H1 (cell line): Measurements from ENCODE around the gene DMC1. TPM values are rescaled to one million over a fixed set of nuclear protein-coding genes. Genes with fewer than 3 reads are reported as not detected.

Source experiments
- CTCF ChIA-PET: fragments of 300-600 bp; sonication (Branson Sonifier 250); formaldehyde crosslinking; loops from one replicate; lab custom pipeline; 2021; ENCODE audit not compliant: partially characterized antibody; lab: Charles Lee
- POLR2A ChIA-PET: fragments of 300-600 bp; sonication (Branson Sonifier 250); formaldehyde crosslinking; loops from one replicate; lab custom pipeline; 2021; ENCODE audit warnings: inconsistent platforms; ENCODE audit not compliant: partially characterized antibody; lab: Charles Lee
- DNase-seq, 2 experiments: peaks; one replicate each; pipeline versions ENCODE4 v3.0.0 to v3.0.0-alpha.2; 2010 to 2022; ENCODE audit warnings: low spot score in 2 of 2, low read depth in 1 of 2, mixed read lengths in 1 of 2
- FAIRE-seq: peaks from 2 replicates; lab custom pipeline; 2011; peaks lifted over from hg19 to GRCh38; lab: Jason Lieb, UNC
- H2AFZ ChIP-seq: 2 replicates; pipeline ENCODE4 v1.8.1; 2012; ENCODE audit warnings: low read length, inconsistent platforms
- H2AK5ac ChIP-seq: 2 replicates; pipeline ENCODE4 v1.6.1; 2013; ENCODE audit warnings: low read depth, low read length
- H2BK120ac ChIP-seq: replicated peaks from 2 replicates; pipeline ENCODE3; 2013; ENCODE audit warnings: low read depth, low read length, inconsistent platforms
- H2BK12ac ChIP-seq: 2 replicates; pipeline ENCODE4 v1.6.1; 2013; ENCODE audit warnings: low read depth, low read length
- H2BK15ac ChIP-seq: 2 replicates; pipeline ENCODE4 v1.6.1; 2013; ENCODE audit warnings: low read length
- H2BK20ac ChIP-seq: 2 replicates; pipeline ENCODE4 v1.6.1; 2013; ENCODE audit warnings: low read length
- H2BK5ac ChIP-seq: 2 replicates; pipeline ENCODE4 v1.6.1; 2013; ENCODE audit warnings: low read depth, low read length
- H3K14ac ChIP-seq: 2 replicates; pipeline ENCODE4 v1.6.1; 2013; ENCODE audit warnings: inconsistent platforms; ENCODE audit not compliant: insufficient read length
- H3K18ac ChIP-seq: 2 replicates; pipeline ENCODE4 v1.6.1; 2013; ENCODE audit warnings: low read length; ENCODE audit errors: extremely low read depth
- H3K23ac ChIP-seq: 2 replicates; pipeline ENCODE4 v1.6.1; 2013; ENCODE audit warnings: inconsistent platforms; ENCODE audit not compliant: insufficient read length
- H3K23me2 ChIP-seq: 2 replicates; pipeline ENCODE4 v1.6.1; 2013; ENCODE audit warnings: low read depth, low read length
- H3K27ac ChIP-seq: 2 replicates; pipeline ENCODE4 v1.6.1; 2011; ENCODE audit warnings: low read depth, low read length, inconsistent platforms
- H3K27me3 ChIP-seq, 4 experiments: replicated peaks in 1 of 4; 1 replicate in 1 of 4; 2 replicates in 3 of 4; pipeline versions ENCODE4 v1.6.1 to v1.8.1; 2011 to 2013; ENCODE audit warnings: low read length in 3 of 4, mild to moderate bottlenecking in 3 of 4, inconsistent platforms in 2 of 4, mixed read lengths in 2 of 4, moderate library complexity in 1 of 4; ENCODE audit not compliant: control insufficient read depth in 3 of 4, insufficient read depth in 3 of 4; ENCODE audit errors: extremely low read depth in 1 of 4
- H3K36me3 ChIP-seq, 4 experiments: 2 replicates each; pipeline versions ENCODE4 v1.6.1 to v1.8.1; 2011 to 2013; ENCODE audit warnings: mild to moderate bottlenecking in 4 of 4, low read length in 3 of 4, moderate library complexity in 2 of 4, control low read depth in 1 of 4, inconsistent platforms in 1 of 4; ENCODE audit not compliant: insufficient read depth in 4 of 4, control insufficient read depth in 2 of 4
- H3K4ac ChIP-seq: replicated peaks from 2 replicates; pipeline ENCODE3; 2013; ENCODE audit warnings: low read length, low read depth, mixed read lengths, inconsistent platforms; ENCODE audit not compliant: insufficient read length
- H3K4me1 ChIP-seq, 4 experiments: replicated peaks in 1 of 4; 1 replicate in 1 of 4; 2 replicates in 3 of 4; pipeline versions ENCODE4 v1.6.1 to v1.8.1; 2011 to 2013; ENCODE audit warnings: low read length in 3 of 4, inconsistent platforms in 2 of 4, mixed read lengths in 1 of 4; ENCODE audit not compliant: insufficient read depth in 4 of 4, control insufficient read depth in 3 of 4
- H3K4me2 ChIP-seq, 2 experiments: 2 replicates each; pipeline versions ENCODE4 v1.6.1 to v1.8.1; 2011 to 2013; ENCODE audit warnings: low read depth in 2 of 2, low read length in 2 of 2, control low read depth in 1 of 2, inconsistent platforms in 1 of 2, mild to moderate bottlenecking in 1 of 2; ENCODE audit not compliant: insufficient read depth in 1 of 2
- H3K4me3 ChIP-seq, 4 experiments: fragments of 200-600, 300-600 bp in 1 of 4; sonication (generic), shearing (Covaris generic), sonication (Bioruptor Twin) in 1 of 4; 2 replicates each; pipeline versions ENCODE4 v1.5.1 to v1.8.1; 2011 to 2016; ENCODE audit warnings: low read length in 4 of 4, low read depth in 3 of 4, control low read depth in 2 of 4, inconsistent platforms in 2 of 4, mild to moderate bottlenecking in 2 of 4, mixed read lengths in 1 of 4, moderate library complexity in 1 of 4; ENCODE audit not compliant: insufficient read depth in 2 of 4; ENCODE audit errors: extremely low read depth in 1 of 4
- H3K56ac ChIP-seq: replicated peaks from 2 replicates; pipeline ENCODE3; 2013; ENCODE audit warnings: low read depth, mild to moderate bottlenecking, mixed read lengths, low read length, inconsistent platforms; ENCODE audit not compliant: insufficient read length
- H3K79me1 ChIP-seq: 2 replicates; pipeline ENCODE4 v1.6.1; 2013; ENCODE audit warnings: low read depth, low read length, control low read depth
- H3K79me2 ChIP-seq, 2 experiments: 2 replicates each; pipeline versions ENCODE4 v1.6.1 to v1.8.1; 2012 to 2013; ENCODE audit warnings: low read length in 2 of 2, mild to moderate bottlenecking in 2 of 2, inconsistent platforms in 1 of 2; ENCODE audit not compliant: insufficient read depth in 2 of 2, control insufficient read depth in 1 of 2
- H3K9ac ChIP-seq, 4 experiments: replicated peaks in 1 of 4; 1 replicate in 1 of 4; 2 replicates in 3 of 4; pipeline versions ENCODE4 v1.6.1 to v1.8.1; 2011 to 2013; ENCODE audit warnings: low read depth in 3 of 4, low read length in 3 of 4, control low read depth in 2 of 4, mild to moderate bottlenecking in 2 of 4, moderate library complexity in 2 of 4, inconsistent platforms in 1 of 4; ENCODE audit errors: extremely low read depth in 1 of 4
- H3K9me3 ChIP-seq, 2 experiments: 2 replicates each; pipeline versions ENCODE4 v1.6.1 to v1.8.1; 2012 to 2013; ENCODE audit warnings: mild to moderate bottlenecking in 2 of 2, moderate library complexity in 2 of 2, control low read depth in 1 of 2, inconsistent platforms in 1 of 2, low read depth in 1 of 2, low read length in 1 of 2, mixed read lengths in 1 of 2; ENCODE audit not compliant: insufficient read depth in 2 of 2
- H4K20me1 ChIP-seq, 2 experiments: replicated peaks in 1 of 2; 2 replicates each; pipeline versions ENCODE3 to v1.8.1; 2011 to 2013; ENCODE audit warnings: inconsistent platforms in 2 of 2, low read length in 2 of 2, mild to moderate bottlenecking in 1 of 2; ENCODE audit not compliant: insufficient read depth in 2 of 2, control insufficient read depth in 1 of 2
- H4K5ac ChIP-seq: 2 replicates; pipeline ENCODE4 v1.6.1; 2013; ENCODE audit warnings: low read length, low read depth, mixed read lengths, inconsistent platforms; ENCODE audit not compliant: insufficient read length
- H4K8ac ChIP-seq: 2 replicates; pipeline ENCODE4 v1.8.0; 2013; ENCODE audit warnings: mild to moderate bottlenecking, moderate library complexity, low read length, inconsistent platforms; ENCODE audit not compliant: insufficient read depth; ENCODE audit errors: extremely low read depth
- H4K91ac ChIP-seq: replicated peaks from 2 replicates; pipeline ENCODE3; 2013; ENCODE audit warnings: low read length, mixed read lengths, inconsistent platforms; ENCODE audit not compliant: insufficient read length
- CEBPB ChIP-seq: IDR thresholded peaks from 2 replicates; pipeline ENCODE4 v1.6.1; 2012; ENCODE audit warnings: low read depth, low read length
- CTBP2 ChIP-seq: IDR thresholded peaks from 2 replicates; pipeline ENCODE4 v1.7.0; 2011; ENCODE audit warnings: borderline replicate concordance, mild to moderate bottlenecking, moderate library complexity, mixed read lengths, low read length; ENCODE audit not compliant: insufficient read depth, insufficient read length
- CTCF ChIP-seq, 3 experiments: IDR thresholded peaks; 1 replicate in 2 of 3; 2 replicates in 1 of 3; pipeline versions ENCODE4 v1.5.1 to v1.6.1; 2011; ENCODE audit warnings: low read length in 3 of 3, mild to moderate bottlenecking in 3 of 3, inconsistent platforms in 2 of 3, low read depth in 1 of 3, moderate library complexity in 1 of 3; ENCODE audit not compliant: insufficient read depth in 1 of 3; ENCODE audit errors: control extremely low read depth in 1 of 3
- KDM5A ChIP-seq: fragments of 200-600 bp; IDR thresholded peaks from 2 replicates; pipeline ENCODE4 v1.7.1; 2012; ENCODE audit warnings: mild to moderate bottlenecking, low read length, inconsistent platforms, mixed read lengths
- RAD21 ChIP-seq, 2 experiments: IDR thresholded peaks in 1 of 2; conservative IDR thresholded peaks in 1 of 2; 2 replicates each; pipeline ENCODE4 v1.6.1; 2011; ENCODE audit warnings: low read depth in 2 of 2, low read length in 2 of 2, improper control_type of control experiment in 1 of 2, inconsistent platforms in 1 of 2, mild to moderate bottlenecking in 1 of 2, moderate library complexity in 1 of 2
- WGBS, 2 experiments: shearing (Covaris generic) in 1 of 2; methylation state at CpG; one replicate each; pipeline versions ENCODE4 v1.1.6 to v1.1.7; 2013 to 2015; ENCODE audit warnings: low lambda C conversion rate in 2 of 2, mixed read lengths in 2 of 2, inconsistent platforms in 1 of 2, low coverage in 1 of 2, missing lambda C conversion rate in 1 of 2; ENCODE audit not compliant: insufficient replicate concordance in 2 of 2, insufficient coverage in 1 of 2, insufficient read length in 1 of 2; ENCODE audit errors: extremely low coverage in 1 of 2, missing lambda C conversion rate in 1 of 2; 5-methylcytosine and 5-hydroxymethylcytosine counted together
- polyA plus RNA-seq, 7 experiments: library from polyadenylated mRNA; depleted of rRNA in 3 of 7; stranded (reverse) in 5 of 7; unstranded in 2 of 7; fragments of >200 nt in 5 of 7; fragments of 200-250 nt in 2 of 7; gene quantifications; 1 replicate in 5 of 7; 2 replicates in 1 of 7; 4 replicates in 1 of 7; pipeline versions ENCODE4 v1.2.1 to v1.2.3, GENCODE V29; 2011 to 2013; ENCODE audit warnings: missing spikeins in 2 of 7, mixed read lengths in 2 of 7
- total RNA-seq: library from RNA; stranded (reverse); fragmentation: NEBNext Ultra II Directional; extraction: Animal tissue kit (Norgen Biotek cat#: 25700); gene quantifications from 2 replicates; pipeline ENCODE4 v1.2.1, GENCODE V29; 2021

The DMC1 gene
- total and polyA plus RNA-seq, 2 of the 8 experiments (the other 6 are each of a cell fraction or from before 2014, with no cell fraction given): 3.8 to 7.2 TPM

GRCh38 chr22:38494939-38495338 lies 75.0 kb downstream of the DMC1 start:
- Histone ChIP-seq H3K23ac (no peak overlapping the region), H3K4me3 (no peak overlapping the region), H2BK120ac (no peak overlapping the region), H2AK5ac (no peak overlapping the region), H3K79me2 (peaks cover 0 to 36% of the 10 kb centered on the region in 2 experiments; a peak in 2 of 4 replicates), H3K4me1 (peaks cover 0 to 3% (median 2%) of the 10 kb centered on the region in 4 experiments; a peak in 3 of 7 replicates), H3K18ac (no peak overlapping the region), H2BK5ac (no peak overlapping the region), H2BK12ac (no peak overlapping the region), H3K27ac (no peak overlapping the region), H3K56ac (no peak overlapping the region), H3K9me3 (no peaks in the 10 kb centered on the region), H3K4me2 (no peak overlapping the region), H4K5ac (no peak overlapping the region), H3K14ac (no peak overlapping the region), H3K9ac (no peak overlapping the region), H4K8ac (no peak overlapping the region), H3K4ac (no peak overlapping the region), H2AFZ (no peak overlapping the region), H3K79me1 (no peaks in the 10 kb centered on the region; the same call in 1 of the 2 replicates), H3K27me3 (no peaks in the 10 kb centered on the region), H2BK15ac (no peak overlapping the region), H3K36me3 (peaks cover 61 to 100% (median 94%) of the 10 kb centered on the region in 4 experiments), H4K20me1 (peaks cover 5 to 10% of the 10 kb centered on the region in 2 experiments), H2BK20ac (no peak overlapping the region), H3K23me2 (no peaks in the 10 kb centered on the region), H4K91ac (no peak overlapping the region)
- DNase-seq (no peak), FAIRE-seq (no peak)
- ChIA-PET CTCF (interaction anchor here (0.6 to 1.7 kb wide), 9 partner anchors 9 to 1984 kb away, joined by 3 to 9 read pairs (median 3); no protein-coding TSS in a partner anchor), POLR2A (interaction anchor here (0.8 to 40.8 kb wide), 8 partner anchors 5 to 82 kb away, joined by 3 to 1102 read pairs (median 6); partner anchors contain the start of genes DMC1 and KDELR3)
- TF ChIP-seq CTBP2 (no peak), KDM5A (no peak), CTCF (IDR thresholded peaks at IDR 0.05; ENCODE audit: control extremely low read depth in 1 of 3, insufficient read depth in 1 of 3, low read depth in 1 of 3, low read length in 3 of 3) (peak in 1 of 3 experiments; percentile 12; a peak in 1 of 4 replicates), RAD21 (IDR thresholded peaks at IDR 0.05 in 1 of 2, conservative IDR thresholded peaks at IDR 0.05 in 1 of 2; ENCODE audit: low read depth in 2 of 2, low read length in 2 of 2) (peak in 1 of 2 experiments; percentile 29; a peak in 2 of 4 replicates), CEBPB (no peak)
- 97% methylated on average over 12 of the region's 12 CpGs; no CpG with 5 or more reads in 1 of the 2 experiments for WGBS, 2 experiments
